Caco-2 (cell line): ENCODE results near the gene ALDH1A3. TPM values are rescaled to one million over a fixed set of nuclear protein-coding genes. Genes with fewer than 3 reads are reported as not detected.

Source experiments
- BruUV-seq: library from RNA; stranded (reverse); fragments of 400-500 nt; replicated peaks from 2 replicates; lab custom pipeline; 2021; lab: Mats Ljungman, UMichigan
- CTCF ChIA-PET: fragments of 300-600 bp; sonication (Branson Sonifier 250); formaldehyde crosslinking; loops from one replicate; lab custom pipeline; 2022; ENCODE audit warnings: antibody characterized with exemption; lab: Charles Lee
- POLR2A ChIA-PET: fragments of 300-600 bp; sonication (Branson Sonifier 250); formaldehyde crosslinking; loops from one replicate; lab custom pipeline; 2022; ENCODE audit warnings: antibody characterized with exemption; lab: Charles Lee
- DNase-seq, 2 experiments: peaks; one replicate each; pipeline versions ENCODE4 v3.0.0 to v3.0.0-alpha.2; 2020 to 2022
- H3K27me3 ChIP-seq: replicated peaks from 2 replicates; pipeline ENCODE4 v1.6.0; 2011; ENCODE audit warnings: low read length; ENCODE audit not compliant: control insufficient read depth, insufficient read depth
- H3K36me3 ChIP-seq: 2 replicates; pipeline ENCODE4 v1.5.1; 2011; ENCODE audit warnings: low read length; ENCODE audit not compliant: control insufficient read depth, insufficient read depth
- H3K4me1 ChIP-seq: fragments of 250-450 bp; sonication (Bioruptor Pico); 2 replicates; pipeline ENCODE4 v1.5.1; 2020; ENCODE audit warnings: mild to moderate bottlenecking
- H3K4me3 ChIP-seq: 2 replicates; pipeline ENCODE4 v1.5.1; 2011; ENCODE audit warnings: low read depth, mild to moderate bottlenecking, control low read depth, low read length
- H3K9me3 ChIP-seq: fragments of 250-450 bp; sonication (Bioruptor Pico); 2 replicates; pipeline ENCODE4 v1.5.1; 2020; ENCODE audit warnings: mild to moderate bottlenecking, moderate library complexity
- H3K27ac Mint-ChIP-seq: one replicate; pipeline ENCODE4 v1.8.0; 2022; ENCODE audit warnings: mixed read lengths; ENCODE audit not compliant: unreplicated experiment
- H3K27me3 Mint-ChIP-seq: one replicate; pipeline ENCODE4 v1.8.0; 2022; ENCODE audit warnings: mixed read lengths; ENCODE audit not compliant: insufficient read depth, unreplicated experiment
- H3K36me3 Mint-ChIP-seq: one replicate; pipeline ENCODE4 v1.8.0; 2022; ENCODE audit warnings: mild to moderate bottlenecking, mixed read lengths; ENCODE audit not compliant: insufficient read depth, unreplicated experiment
- H3K4me1 Mint-ChIP-seq: one replicate; pipeline ENCODE4 v1.8.0; 2022; ENCODE audit warnings: low read depth, mixed read lengths; ENCODE audit not compliant: unreplicated experiment
- H3K4me3 Mint-ChIP-seq: one replicate; pipeline ENCODE4 v1.8.0; 2022; ENCODE audit warnings: mild to moderate bottlenecking, moderate library complexity, mixed read lengths; ENCODE audit not compliant: unreplicated experiment
- H3K9me3 Mint-ChIP-seq: one replicate; pipeline ENCODE4 v1.8.0; 2022; ENCODE audit warnings: mixed read lengths; ENCODE audit not compliant: unreplicated experiment
- CTCF ChIP-seq, 2 experiments: fragments of 200-600 bp in 1 of 2; IDR thresholded peaks; 1 replicate in 1 of 2; 2 replicates in 1 of 2; pipeline versions ENCODE4 v1.5.1 to v1.8.0; 2011 to 2022; ENCODE audit warnings: antibody characterized with exemption in 1 of 2, control low read depth in 1 of 2, inconsistent platforms in 1 of 2, low read depth in 1 of 2, low read length in 1 of 2, mild to moderate bottlenecking in 1 of 2, moderate library complexity in 1 of 2; ENCODE audit not compliant: insufficient read depth in 1 of 2, severe bottlenecking in 1 of 2, unreplicated experiment in 1 of 2
- intact Hi-C: fragments of 100-400 bp; cut with micrococcal nuclease; formaldehyde crosslinking; loops from one replicate; pipeline ENCODE4 v1.10.0; 2022; ENCODE audit not compliant: unreplicated experiment
- total RNA-seq: library from RNA; stranded (reverse); gene quantifications from 2 replicates; pipeline ENCODE4 v1.2.3, GENCODE V29; 2022

Gene ALDH1A3
- total RNA-seq, 1 experiment from 2014 or later = 6.6 TPM

GRCh38 chr15:100947760-100948429 is 68.3 kb downstream of the ALDH1A3 start:
- POLR2A ChIA-PET = no interaction called here
- DNase-seq = no peak
- Mint-ChIP-seq H3K27me3 (no peaks in the 10 kb centered on the region), H3K4me3 (peak overlapping the region; percentile 10), H3K9me3 (no peaks in the 10 kb centered on the region), H3K4me1 (peaks cover 16% of the 10 kb centered on the region), H3K27ac (no peak overlapping the region), H3K36me3 (no peaks in the 10 kb centered on the region)
- H3K36me3 ChIP-seq = no peaks in the 10 kb centered on the region
- intact Hi-C loops = no loop called here
- H3K4me1 ChIP-seq = peaks cover 6% of the 10 kb centered on the region; the same call in 1 of the 2 replicates
- H3K4me3 ChIP-seq = no peak overlapping the region
- TF ChIP-seq CTCF (IDR thresholded peaks at IDR 0.05; ENCODE audit: insufficient read depth in 1 of 2, low read depth in 1 of 2, low read length in 1 of 2, severe bottlenecking in 1 of 2, unreplicated experiment in 1 of 2) = no peak
- no peaks in the 10 kb centered on the region for H3K9me3 ChIP-seq
- CTCF ChIA-PET = interaction anchor here (0.9 kb wide), 1 partner anchor 28 kb away, joined by 3 read pairs; no protein-coding TSS in a partner anchor
- no peaks in the 10 kb centered on the region for H3K27me3 ChIP-seq
- BruUV-seq = no TSS peak

- Mint-ChIP-seq H3K27ac (no peak overlapping the region), H3K36me3 (no peaks in the 10 kb centered on the region), H3K27me3 (no peaks in the 10 kb centered on the region), H3K4me3 (peak overlapping the region; percentile 10), H3K9me3 (no peaks in the 10 kb centered on the region), H3K4me1 (peaks cover 16% of the 10 kb centered on the region)
- H3K27me3 ChIP-seq = no peaks in the 10 kb centered on the region
- no peak for TF ChIP-seq CTCF (IDR thresholded peaks at IDR 0.05; ENCODE audit: insufficient read depth in 1 of 2, low read depth in 1 of 2, low read length in 1 of 2, severe bottlenecking in 1 of 2, unreplicated experiment in 1 of 2)
- ChIA-PET POLR2A (no interaction called here), CTCF (interaction anchor here (0.9 kb wide), 1 partner anchor 28 kb away, joined by 3 read pairs; no protein-coding TSS in a partner anchor)
- H3K4me3 ChIP-seq = no peak overlapping the region
- intact Hi-C loops = no loop called here
- no peaks in the 10 kb centered on the region for H3K9me3 ChIP-seq
- H3K4me1 ChIP-seq = peaks cover 6% of the 10 kb centered on the region; the same call in 1 of the 2 replicates
- H3K36me3 ChIP-seq = no peaks in the 10 kb centered on the region
- DNase-seq = no peak
- no TSS peak for BruUV-seq
Observed at GRCh38 chr15:100948430-100948762, 68.8 kb downstream of the ALDH1A3 start.

- BruUV-seq = no TSS peak
- Histone ChIP-seq H3K36me3 (no peaks in the 10 kb centered on the region), H3K9me3 (no peaks in the 10 kb centered on the region), H3K27me3 (no peaks in the 10 kb centered on the region), H3K4me3 (no peak overlapping the region), H3K4me1 (peaks cover 6% of the 10 kb centered on the region; the same call in 1 of the 2 replicates)
- CTCF ChIA-PET = no interaction called here
- peaks cover 16% of the 10 kb centered on the region for H3K4me1 Mint-ChIP-seq
- no peak for DNase-seq
- no peaks in the 10 kb centered on the region for H3K9me3 Mint-ChIP-seq
- no peaks in the 10 kb centered on the region for H3K27me3 Mint-ChIP-seq
- intact Hi-C loops = no loop called here
- no peak for TF ChIP-seq CTCF (IDR thresholded peaks at IDR 0.05; ENCODE audit: insufficient read depth in 1 of 2, low read depth in 1 of 2, low read length in 1 of 2, severe bottlenecking in 1 of 2, unreplicated experiment in 1 of 2)
- H3K36me3 Mint-ChIP-seq = no peaks in the 10 kb centered on the region
- POLR2A ChIA-PET = no interaction called here
- H3K4me3 Mint-ChIP-seq = no peak overlapping the region
- no peak overlapping the region for H3K27ac Mint-ChIP-seq
Observed at GRCh38 chr15:100949691-100950090, 70.1 kb downstream of the ALDH1A3 start.
